GM21515 (cell line): Measurements from ENCODE around the gene COX19.
"Not testable (repeated sequence)": the region's sequence is repeated elsewhere in the genome, so short reads cannot be mapped to it uniquely, and the experiment has no call there.

ENCODE experiments used
- ATAC-seq: cut with Tn5 transposase; IDR thresholded peaks from one replicate; pipeline ENCODE4 v1.9.1; 2021; ENCODE audit not compliant: unreplicated experiment

COX19 gene

GRCh38 chr7:1011297-1012003 is 36.1 kb upstream of the COX19 start:
- ATAC-seq: no peak

GRCh38 chr7:1010226-1010625 is 34.9 kb upstream of the COX19 start:
- ATAC-seq: no peak

GRCh38 chr7:1009747-1010146 is 34.4 kb upstream of the COX19 start:
- ATAC-seq: no peak

GRCh38 chr7:1008733-1009363 is 33.5 kb upstream of the COX19 start:
- no peak for ATAC-seq

- no peak for ATAC-seq
Measured at GRCh38 chr7:1007901-1008300, 32.6 kb upstream of the COX19 start.

- no peak for ATAC-seq
Measured at GRCh38 chr7:1005303-1005702, 30.0 kb upstream of the COX19 start.

- no peak for ATAC-seq
Measured at GRCh38 chr7:1004018-1004852, 28.9 kb upstream of the COX19 start.

- not testable (repeated sequence) for ATAC-seq
Measured at GRCh38 chr7:1002445-1002844, 27.1 kb upstream of the COX19 start.

- ATAC-seq: not testable (repeated sequence)
Measured at GRCh38 chr7:1002026-1002425, 26.7 kb upstream of the COX19 start.

GRCh38 chr7:1001069-1001770 is 25.9 kb upstream of the COX19 start:
- not testable (repeated sequence) for ATAC-seq

GRCh38 chr7:999941-1000935 is 24.9 kb upstream of the COX19 start:
- ATAC-seq: no peak

GRCh38 chr7:999149-999879 is 24.0 kb upstream of the COX19 start:
- ATAC-seq: no peak

- ATAC-seq: no peak
Measured at GRCh38 chr7:997404-998395, 22.4 kb upstream of the COX19 start.

GRCh38 chr7:996079-996872 is 20.9 kb upstream of the COX19 start:
- no peak for ATAC-seq

- ATAC-seq: no peak
Measured at GRCh38 chr7:995571-995970, 20.2 kb upstream of the COX19 start.

- no peak for ATAC-seq
Measured at GRCh38 chr7:994592-995308, 19.4 kb upstream of the COX19 start.
